Measurements from ENCODE around the gene NLRC3.
"Not testable (repeated sequence)": the region's sequence is repeated elsewhere in the genome, so short reads cannot be mapped to it uniquely, and the experiment has no call there.

NLRC3 gene

DNA sequence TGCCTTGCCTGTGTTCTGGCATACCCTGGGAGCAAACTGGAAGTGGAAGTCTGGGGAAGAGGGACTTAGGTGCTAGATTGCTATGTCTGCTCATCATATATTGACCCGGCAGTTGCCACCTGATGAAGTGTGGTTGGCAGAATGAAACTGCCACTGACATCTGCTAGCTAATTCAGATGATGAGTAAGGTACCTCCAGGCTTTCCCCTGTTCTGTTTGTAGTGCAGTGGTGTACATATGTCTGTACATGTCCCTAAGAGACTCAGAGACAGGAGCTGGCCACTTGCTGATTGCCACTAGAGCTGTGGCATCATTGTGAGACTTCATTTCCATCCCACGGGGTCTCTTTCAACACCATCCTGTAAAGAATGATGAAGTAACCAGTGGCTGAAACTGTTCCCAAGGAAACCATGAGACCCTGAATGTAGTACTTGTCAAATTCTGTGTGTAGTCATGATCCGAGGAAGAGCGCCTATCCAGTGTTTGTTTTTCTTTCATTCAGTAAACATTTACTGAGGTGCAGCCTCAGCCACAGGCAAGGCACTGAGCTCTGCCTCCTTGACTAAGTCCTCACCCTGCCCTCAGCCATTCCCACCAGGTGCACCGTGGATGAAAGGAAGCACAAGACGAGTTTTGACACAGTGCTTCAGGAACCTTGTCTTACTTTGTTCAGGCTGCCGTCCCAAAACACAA, 63.2 kb downstream of the NLRC3 start:
- DNase-seq (ENCODE audit: low spot score): no peak

DNA sequence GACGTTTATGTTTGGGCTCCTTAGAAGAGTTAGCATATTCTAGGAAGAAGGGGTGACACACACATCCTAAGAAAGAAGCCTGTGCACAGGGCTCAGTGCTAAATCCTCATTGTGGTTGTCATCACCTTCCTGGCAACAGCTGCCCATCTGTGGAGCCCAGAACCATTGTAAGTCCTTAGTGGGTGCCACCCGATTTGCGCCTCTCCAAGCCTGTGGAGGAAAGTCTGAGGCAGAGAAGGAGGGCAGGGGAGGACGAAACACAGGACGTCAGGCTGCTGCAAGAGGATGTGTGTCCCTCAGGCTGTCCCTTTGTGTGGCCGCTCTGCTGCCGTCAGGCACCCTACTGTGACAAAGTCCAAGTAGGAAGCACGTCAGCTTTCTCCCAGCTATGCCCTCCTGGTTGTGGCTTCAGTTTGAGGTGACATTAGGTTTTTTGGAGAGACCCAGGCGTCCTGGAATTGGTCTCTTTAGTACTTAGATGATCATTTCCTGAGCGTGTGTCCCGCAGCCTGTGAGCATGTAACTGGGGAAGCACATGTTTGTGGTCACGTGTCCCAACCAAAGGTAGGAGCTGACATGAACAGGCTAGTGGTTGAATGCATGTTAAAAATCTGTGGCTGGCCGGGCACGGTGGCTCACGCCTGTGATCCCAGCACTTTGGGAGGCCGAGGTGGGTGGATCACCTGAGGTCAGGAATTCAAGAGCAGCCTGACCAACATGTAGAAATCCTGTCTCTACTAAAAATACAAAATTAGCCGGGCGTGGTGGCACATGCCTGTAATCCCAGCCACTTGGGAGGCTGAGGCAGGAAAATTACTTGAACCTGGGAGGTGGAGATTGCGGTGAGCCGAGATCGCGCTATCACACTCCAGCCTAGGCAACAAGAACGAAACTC, 65.7 kb downstream of the NLRC3 start:
- no peak for DNase-seq (ENCODE audit: low spot score)

DNA sequence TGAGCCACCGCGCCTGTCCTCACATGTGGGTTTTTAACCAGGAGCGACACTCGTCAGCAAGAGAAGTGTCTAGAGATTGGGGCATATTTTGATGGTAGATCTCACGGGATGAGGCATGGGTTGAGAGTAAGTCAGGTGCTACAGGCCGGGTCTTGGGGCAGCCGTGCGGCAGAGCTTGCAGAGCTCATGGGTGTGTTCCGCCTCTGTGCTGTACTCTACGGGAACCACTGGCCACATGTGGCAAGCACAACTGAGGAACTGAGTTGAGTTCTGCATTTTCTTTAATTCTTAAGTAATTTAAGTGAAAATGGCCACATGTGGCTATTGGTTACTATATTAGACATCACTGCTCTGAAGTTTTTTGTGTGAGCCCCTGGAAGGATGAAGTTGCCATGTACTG, 66.8 kb downstream of the NLRC3 start:
- DNase-seq (ENCODE audit: low spot score): no peak

DNA sequence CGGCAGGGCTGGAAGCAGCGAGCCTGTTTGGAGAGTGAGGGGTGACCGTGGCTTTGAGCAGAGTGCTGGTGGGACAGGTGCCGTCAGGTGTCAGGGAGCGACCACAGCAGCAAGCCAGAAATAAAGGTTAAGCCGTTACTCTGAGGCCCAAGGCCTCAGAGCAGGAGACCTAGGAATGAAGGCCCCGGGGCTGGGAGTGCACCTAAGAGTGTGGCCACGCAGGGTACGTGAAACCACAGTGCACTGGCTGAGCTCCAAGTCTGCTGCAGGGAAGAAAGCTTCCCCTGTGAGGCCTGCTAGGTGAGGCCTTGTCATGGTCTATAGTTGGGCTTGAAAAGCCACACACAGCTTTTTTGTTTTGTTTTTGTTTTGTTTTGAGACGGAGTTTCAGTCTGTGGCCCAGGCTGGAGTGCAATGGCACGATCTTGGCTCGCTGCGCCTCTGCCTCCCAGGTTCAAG, 67.7 kb downstream of the NLRC3 start:
- no peak for DNase-seq (ENCODE audit: low spot score)

DNA sequence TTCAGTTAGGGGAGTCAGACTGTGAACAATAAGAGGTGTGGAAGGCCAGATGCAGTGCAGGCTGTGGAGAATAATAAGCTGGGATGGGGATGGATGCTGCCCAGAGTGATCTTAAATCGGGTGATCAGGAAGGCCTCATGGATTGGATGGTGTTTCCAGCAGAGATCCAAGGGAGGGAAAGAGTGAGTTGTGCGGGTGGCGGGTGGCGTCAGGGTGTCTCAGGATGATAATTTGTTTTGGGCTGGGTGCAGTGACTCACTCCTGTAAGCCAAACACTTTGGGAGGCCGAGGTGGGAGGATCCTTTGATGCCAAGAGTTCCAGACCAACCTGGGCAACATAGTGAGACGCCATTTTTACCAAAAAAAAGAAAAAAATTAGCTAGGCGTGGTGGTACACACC, 68.5 kb downstream of the NLRC3 start:
- DNase-seq (ENCODE audit: low spot score): no peak

DNA sequence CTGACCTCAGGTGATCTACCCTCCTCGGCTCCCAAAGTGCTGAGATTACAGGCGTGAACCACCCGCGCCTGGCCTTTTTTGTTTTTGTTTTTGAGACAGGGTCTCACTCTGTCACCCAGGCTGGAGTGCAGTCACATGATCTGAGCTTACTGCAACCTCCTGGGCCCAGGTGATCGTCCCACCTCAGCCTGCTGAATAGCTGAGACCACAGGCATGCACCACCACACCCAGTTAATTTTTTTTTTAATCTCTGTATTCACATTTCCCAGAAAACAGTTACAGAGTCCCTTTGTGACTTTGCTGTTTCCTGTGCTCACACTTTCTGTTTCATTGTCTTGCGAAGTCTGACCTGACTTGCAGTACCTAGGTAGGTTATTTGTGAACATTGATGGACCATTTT, 73.7 kb downstream of the NLRC3 start:
- DNase-seq (ENCODE audit: low spot score): no peak

DNA sequence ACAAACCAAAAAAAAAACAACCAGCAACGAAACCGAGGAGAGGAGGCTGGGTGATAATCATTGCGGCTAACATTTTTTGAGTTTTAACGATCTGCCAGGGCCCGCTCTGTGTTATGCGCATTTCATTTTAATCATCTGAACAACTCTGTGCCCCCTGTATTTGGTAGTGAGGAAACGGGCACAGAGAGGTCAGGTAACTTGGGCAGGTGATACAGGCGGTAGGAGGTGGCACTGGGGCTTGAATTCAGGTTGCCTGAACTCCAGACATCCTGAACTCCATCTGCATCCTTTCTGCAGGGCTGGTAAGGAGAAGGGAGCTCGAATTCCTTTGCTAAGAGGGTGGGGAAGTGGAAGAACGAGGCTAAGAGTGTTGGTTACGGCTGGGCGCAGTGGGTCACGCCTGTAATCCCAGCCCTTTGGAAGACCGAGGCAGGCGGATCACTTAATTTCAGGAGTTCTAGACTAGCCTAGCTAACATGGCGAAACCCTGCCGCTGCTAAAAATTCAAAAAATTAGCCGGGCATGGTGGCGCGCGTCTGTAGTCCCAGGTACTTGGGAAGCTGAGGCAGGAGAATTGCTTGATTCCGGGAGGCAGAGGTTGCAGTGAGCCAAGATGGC, 75.3 kb downstream of the NLRC3 start:
- DNase-seq (ENCODE audit: low spot score): no peak

DNA sequence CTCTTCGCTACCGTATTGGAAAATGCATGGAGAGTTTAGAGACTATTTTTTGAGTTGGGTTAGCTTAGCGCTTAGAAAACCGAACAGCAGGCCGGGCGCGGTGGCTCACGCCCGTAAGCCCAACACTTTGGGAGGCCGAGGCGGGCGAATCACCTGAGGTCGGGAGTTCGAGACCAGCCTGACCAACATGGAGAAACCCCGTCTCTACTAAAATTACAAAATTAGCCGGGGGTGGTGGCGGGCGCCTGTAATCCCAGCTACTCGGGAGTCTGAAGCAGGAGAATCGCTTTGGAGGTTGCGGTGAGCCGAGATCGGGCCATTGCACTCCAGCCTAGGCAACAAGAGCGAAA, 75.8 kb downstream of the NLRC3 start:
- DNase-seq (ENCODE audit: low spot score): not testable (repeated sequence)

DNA sequence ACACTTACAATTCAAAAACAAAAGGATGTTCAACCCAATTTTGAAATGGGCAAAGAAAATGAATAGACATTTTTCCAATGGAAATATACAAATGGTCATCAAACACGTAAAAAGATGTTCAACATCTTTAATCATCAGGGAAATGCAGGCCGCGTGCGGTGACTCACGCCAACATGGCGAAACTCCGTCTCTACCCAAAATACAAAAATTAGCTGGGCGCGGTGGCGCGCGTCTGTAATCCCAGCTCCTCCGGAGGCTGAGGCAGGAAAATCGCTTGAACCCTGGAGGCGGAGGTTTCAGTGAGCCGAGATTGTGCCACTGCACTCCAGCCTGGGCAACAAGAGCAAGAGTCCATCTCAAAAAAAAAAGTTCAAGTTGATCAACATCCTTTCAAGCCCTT, 78.2 kb downstream of the NLRC3 start:
- no peak for DNase-seq (ENCODE audit: low spot score)

DNA sequence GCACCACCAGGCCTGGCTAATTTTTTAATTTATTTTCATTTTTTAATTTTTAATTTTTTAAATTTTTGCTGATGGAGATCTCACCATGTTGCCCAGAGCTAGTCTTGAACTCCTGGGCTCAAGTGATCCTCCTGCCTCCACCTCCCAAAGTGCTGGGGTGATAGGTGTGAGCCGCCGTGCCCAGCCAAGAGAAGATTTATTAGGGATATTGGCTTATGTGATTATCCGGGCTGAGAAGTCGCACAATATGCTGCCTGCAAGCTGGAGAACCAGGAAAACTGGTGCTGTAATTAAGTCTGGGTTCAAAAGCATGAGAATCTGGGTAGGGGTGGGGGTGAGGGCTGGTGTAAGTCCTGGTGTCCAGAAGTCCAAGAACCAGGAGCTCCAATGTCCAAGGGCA, 79.4 kb downstream of the NLRC3 start:
- DNase-seq (ENCODE audit: low spot score): no peak

DNA sequence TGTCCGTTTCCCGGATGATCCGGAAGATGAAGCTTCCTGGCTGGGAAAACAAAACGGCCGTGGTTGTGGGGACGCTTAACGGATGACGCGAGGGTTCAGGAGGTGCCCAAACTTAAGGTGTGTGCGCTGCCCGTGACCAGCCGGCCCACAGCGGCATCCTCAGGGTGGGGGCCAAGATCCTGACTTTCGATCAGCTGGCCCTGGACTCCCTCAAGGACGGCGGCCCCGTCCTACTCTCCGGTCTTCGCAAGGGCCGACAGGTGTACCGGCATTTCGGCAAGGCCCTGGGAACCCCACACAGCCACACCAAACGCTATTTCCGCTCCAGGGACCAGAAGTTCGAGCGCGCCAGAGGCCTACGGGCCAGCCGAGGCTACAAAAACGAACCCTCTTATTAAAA, 80.8 kb downstream of the NLRC3 start:
- DNase-seq (ENCODE audit: low spot score): no peak

DNA sequence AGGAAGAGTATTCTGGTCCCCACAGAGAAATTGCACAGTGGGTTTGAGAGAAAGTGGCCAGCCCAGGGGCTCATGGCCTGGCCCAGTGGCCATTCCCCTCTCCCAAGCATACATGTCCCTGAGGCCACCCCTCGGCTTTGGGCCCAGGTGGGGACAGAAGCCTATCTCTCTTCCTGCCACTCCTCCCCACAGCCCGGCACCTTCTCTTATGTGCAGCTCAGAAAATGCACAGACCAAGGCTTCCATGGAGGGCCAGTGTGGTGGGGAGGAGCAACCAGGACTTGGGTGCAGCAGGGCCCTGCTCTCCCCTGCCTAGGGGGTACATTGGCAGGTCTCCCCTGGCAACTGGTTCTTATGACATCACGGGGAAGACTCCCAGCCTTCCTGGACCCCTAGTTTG, 82.0 kb downstream of the NLRC3 start, which contains the start of gene C16orf90:
TSS of gene C16orf90 (minus strand) at position 314 of the 400 bp plus-strand sequence. CDS start at position 246, 68 bp downstream.
- no peak for DNase-seq (ENCODE audit: low spot score)

DNA sequence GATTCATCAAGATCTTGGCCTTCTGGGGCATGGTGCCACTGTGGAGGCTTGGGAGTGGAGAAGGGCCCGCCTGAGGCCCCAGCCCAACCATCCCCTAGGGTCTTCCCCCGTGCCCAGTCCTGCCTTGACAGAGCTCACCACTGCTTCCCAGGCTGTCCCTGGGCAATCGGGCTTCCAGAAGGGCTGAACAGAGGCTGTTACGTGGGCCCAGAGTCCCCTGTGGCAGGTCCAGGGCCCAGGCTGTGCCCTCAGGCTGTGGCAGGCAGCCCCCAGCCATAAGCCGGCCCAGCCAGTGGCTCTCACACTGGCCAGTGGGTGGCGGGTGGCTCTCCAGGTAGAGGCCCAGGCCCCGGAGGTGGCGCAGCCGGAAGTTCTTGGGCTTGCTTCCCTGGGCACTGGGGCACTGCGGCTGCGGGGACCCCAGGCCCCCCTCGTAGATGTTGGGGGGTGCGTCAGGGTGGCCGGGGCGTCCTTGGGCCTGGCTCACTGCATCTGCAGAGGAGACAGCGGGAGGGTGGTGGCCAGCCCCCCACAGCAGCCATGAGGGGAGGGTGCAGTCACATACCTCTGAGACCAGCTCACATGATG, 82.7 kb downstream of the NLRC3 start:
- no peak for DNase-seq (ENCODE audit: low spot score)

DNA sequence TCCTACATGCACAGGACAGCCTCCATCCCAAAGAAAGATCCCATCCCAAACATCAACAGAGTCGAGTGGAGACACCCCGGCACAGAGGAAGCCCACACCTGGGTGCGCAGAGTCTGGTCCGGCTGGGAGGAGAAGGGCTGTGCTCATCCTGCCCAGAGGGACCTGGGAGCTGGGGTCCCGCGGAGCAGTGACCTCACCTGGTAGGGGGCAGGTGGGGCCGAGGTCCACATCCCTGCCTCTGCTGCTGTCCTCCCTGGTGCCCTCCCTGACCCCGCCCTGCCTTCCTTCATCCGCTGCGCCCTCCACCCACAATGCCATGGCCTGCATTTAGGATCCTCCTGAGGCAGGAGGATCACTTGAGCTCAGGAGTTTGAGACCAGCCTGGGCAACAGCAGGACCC, 84.8 kb downstream of the NLRC3 start:
- no peak for DNase-seq (ENCODE audit: low spot score)

DNA sequence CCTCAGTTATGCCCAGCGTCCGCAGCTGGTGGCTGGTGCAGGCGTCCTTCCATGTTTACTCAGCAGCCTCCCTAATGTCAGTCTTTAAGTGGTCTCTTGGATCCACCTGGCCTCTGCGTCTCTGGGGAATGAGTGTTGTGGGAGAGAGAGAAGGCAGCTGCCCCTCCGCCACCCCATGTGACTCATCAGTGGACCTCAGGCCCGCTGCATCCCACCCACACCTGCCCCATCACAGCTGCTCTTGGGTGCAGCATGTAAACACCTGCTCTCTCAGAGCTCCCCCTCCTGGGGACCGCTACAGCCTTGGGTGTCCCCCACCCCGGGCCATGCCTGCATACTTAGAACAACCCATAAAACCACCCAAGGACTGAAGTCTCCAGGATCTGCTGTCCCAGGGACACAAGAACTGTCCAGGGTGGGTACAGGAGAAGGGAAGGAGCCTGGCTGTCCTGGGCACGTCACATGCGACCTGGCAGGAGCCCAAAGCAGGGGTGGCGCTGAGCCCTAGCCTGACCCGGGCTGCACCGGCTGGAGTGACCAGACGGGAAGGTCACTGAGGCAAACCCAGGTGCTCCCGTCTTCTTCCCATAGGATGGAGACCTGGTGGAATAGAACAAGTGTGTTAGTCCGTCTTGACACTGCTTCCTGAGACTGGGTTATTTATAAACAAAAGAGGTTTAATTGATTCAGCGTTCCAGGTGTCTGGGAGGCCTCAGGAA, 86.1 kb downstream of the NLRC3 start:
- no peak for DNase-seq (ENCODE audit: low spot score)

Data from germinal center (tissue), 1 donor.